ENCODE data around the gene MGAT1.

MGAT1 gene

DNA sequence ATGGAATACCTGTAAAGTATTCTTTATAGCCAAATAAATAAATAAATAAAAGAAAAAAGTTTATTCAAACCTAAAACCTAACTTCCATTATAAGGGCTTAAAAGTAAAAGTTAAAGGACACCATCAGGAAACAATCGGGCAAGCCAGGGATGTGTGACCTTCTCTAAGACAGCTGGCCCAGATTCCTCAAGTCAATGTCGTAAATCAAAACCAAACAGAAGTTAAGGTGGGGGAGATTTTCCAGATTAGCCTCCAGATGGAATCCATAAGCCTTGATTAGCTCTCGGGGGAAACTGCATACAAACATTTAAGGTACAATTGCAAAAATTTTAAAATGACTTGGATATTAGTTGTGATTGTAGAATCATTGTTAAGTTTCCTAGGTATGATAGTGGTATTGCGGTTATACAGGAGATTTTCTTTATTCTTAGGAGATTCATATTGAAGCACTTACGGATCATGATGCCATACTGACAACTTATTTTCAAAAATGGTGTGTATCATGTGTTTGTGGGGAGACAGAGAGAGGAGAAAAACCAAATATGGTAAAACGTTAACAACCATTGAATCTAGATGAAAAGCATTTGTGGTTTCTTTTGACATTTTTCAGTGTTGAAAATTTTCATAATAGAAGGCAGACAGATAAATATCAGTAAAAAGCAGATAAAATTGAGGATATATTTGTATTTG lies 21.5 kb upstream of the MGAT1 start:
- peak in 1 of 5 experiments; percentile 51 for DNase-seq

DNA sequence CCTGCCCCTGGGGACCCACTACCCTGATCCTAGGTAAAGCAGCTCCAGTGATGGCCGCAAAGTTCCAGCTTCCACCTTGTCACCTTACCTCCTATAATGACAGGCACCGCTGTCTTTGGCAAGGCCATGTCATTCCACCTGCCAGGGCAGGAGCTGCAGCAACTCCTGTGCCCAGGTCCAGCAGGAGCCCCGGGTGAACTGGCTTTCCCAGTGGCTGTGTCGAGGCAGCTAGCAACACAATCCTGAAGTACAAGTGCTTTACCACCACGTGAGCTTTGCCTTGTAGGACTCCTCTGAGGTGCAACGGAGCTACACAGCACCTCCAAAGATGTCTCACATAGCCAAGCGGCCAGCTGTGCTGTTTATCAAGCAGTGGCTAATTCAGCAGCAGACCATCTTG lies 20.7 kb upstream of the MGAT1 start:
- DNase-seq: no peak

DNA sequence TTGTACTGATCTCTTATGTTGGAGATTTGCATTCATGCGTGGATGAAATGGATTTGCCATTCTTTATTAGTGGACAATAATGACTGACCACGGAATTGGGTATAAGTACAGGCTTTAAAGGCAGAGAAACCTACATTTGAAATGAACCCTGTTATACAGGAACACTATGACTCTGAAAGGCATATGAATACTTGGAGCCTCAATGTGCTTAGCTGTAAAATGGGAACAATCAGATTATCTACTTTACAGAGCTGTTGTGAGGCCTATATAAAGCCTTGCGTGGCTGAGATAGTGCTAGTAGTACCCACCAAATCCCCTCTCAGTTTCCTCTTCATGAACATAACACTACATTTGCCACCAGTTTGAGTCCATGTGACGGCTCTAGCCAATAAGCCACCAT lies 18.9 kb upstream of the MGAT1 start:
- no peak for DNase-seq

DNA sequence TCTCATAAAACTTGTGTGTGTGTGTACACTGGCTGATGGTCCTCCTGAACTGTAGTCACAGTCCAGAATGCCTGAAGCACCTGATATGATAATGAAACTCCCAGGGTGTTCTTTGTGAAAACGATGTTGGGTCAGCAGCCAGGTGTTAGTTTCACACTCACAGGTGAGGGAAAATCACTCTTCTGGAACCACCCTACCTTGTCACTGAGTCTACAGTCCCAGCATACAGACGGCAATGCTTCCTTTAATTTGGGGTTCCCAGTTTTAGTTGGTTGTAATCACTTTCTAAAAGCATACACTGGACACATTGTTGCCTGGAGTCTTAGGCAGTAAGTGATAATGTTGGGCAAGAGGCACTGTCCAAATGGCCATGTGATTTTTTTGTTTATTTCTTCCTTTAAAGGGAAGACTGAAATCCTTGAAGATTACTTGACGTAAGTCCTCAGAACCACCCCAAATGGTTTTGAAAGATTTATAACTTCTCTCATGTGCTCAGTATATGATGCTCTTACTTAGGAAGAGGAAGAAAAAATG lies 18.2 kb upstream of the MGAT1 start:
- DNase-seq: no peak

DNA sequence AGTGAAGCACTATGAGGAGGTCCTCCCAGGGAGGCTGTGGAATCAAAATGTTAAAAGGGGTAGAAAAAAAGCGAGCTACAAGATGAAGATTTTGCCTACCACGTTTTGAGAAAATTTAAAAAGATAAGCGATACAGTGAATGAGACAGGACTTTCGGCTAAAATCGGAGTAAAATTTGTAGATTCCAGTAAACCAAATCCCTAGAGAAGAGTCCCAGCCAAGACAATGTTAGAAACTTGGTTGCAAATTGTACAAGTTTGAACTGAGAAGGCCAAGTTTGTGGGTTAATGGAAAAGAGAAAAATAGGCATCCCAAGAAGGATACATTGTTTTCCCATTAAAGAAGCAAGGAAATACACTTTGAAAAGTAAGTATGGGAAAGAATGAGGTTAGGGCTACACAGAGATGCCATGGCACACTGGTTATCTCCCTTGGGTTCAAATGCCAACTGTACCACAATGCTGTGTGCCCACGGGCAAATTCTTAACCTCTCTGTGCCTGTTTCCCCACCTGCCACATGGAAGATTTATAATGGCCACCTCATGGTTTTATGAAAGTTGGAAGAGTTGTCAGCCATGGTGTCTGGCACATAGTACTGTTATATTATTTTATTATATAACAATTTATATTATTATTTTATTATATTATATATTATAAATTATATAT lies 16.2 kb upstream of the MGAT1 start:
- DNase-seq: no peak

DNA sequence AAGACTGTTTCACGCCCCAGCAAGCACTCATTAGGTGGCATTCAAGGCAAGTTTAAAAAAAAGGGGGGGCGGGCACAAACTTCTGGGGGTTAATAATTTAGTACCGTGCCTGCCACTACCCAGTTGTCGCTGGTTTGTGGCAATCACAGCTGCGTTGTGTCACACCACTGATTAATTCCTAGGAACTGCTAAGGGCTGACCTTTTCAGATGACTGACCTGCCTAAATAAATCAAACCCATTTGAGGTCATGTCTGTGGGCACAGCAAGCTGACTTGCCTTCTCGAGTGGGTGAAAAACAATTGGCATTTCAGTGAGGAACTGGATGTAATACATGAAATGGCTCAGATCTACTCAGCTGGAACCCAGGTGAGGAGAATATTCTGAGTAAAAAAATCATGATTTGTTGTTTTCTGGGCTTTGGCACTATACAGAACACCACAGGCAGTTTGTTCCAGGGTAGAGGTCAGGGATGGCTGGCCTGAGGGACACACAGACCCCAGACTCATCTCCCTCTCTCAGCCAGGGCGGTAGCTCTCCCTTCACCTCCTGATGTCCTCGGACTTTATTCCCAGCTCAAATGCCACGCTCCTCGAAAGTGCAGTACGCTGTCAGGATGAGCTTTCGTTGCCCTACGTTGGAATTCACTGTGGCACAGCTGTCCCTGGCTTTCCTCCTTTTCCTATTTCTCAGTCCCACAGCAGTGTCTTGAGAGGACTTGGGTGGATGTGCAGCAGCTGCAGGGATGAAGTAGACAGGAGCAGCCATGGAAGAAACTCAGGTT lies 15.5 kb upstream of the MGAT1 start:
- no peak for DNase-seq

DNA sequence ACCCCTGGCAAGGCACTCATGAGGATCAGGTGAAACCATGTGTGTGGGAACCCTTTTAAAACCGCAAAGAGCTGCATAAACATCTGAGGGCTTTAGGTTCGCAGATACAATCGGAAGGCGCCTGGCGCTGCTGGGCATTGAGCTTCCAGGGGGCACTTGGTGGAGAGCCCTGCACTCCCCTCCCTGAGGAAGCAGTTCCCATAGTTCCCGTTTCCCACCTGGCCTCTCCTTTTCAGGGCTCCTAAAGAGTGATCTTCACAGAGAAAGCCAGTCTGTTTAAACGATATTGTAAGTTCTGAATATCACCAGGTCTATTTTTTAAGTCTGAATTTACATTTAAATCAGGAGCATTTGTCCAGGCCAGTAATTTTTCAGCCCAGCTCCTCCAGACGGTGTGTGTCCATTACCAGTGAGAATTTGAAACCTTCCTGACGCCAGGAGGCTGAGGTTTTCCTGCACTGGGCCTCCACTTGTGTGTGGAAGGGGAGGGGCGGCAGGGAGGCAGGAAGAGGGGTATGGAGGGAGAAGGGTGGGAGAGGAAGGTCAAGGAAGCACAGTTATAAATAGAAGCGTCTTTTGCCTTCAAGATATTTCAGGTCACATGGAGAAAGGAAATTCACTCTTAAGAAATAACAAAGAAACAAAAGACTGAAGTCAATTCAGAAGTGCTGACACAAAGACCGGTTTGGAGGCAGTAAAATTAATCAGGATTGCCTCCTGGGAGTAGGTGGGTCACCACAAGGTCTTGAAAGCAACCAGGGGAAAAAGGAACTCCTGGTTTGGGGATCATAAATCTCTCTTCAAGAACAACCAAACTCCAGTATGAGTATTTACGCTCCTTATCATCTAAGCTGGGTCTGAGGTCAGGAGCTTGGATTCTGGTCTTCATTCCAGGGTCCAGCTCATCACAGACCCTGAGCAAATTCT lies 14.3 kb upstream of the MGAT1 start:
- peak in 1 of 5 experiments; percentile 49 for DNase-seq

DNA sequence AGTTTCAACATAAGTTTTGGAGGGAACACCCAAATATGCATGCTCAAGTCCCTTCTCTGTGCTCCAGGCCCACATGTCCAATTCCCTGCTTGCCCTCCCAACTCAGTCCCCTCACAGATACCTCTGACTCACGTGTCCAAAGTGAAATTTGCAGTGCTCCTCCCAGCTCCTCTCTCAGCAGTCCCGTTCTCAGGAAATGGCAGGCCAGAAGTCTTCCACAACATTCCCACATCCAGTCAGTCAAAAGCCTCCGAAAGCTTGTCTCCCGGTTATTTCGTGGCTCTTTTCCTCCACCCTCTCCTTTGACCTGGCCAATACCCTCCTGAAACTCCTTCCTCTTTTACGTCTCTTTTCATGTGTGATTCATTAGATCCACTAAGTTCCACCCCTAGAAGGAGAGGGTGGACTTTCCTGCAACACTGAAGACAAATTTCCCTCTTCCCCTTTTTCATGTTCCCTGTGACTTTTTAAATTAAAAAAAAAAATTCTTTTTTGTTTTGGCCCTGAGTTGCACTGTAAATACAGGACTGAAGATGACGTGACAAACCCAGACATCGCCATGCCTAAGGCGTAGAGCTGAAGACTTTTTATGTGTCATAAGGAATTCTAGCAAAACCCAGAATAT lies 12.8 kb upstream of the MGAT1 start:
- no peak for DNase-seq

DNA sequence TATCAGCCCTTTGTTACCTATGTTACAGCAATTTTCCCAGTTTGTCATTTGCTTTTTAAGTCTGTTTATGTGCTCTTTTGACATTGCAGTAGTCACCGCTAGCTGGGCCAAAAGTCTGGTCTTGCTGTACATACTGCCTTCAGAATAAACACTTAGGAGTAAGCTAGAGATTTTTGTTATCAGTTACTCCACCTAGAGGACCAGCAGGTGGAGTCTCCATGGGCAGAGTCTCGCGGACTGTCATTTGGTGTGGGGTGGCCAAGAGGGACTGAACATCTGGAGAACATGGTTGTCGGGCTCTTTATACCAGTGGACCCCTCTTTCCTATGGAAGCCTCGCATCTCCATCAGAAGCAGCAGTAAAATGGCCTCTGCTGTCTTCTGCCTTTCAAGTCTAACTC lies 10.8 kb upstream of the MGAT1 start:
- DNase-seq: no peak

DNA sequence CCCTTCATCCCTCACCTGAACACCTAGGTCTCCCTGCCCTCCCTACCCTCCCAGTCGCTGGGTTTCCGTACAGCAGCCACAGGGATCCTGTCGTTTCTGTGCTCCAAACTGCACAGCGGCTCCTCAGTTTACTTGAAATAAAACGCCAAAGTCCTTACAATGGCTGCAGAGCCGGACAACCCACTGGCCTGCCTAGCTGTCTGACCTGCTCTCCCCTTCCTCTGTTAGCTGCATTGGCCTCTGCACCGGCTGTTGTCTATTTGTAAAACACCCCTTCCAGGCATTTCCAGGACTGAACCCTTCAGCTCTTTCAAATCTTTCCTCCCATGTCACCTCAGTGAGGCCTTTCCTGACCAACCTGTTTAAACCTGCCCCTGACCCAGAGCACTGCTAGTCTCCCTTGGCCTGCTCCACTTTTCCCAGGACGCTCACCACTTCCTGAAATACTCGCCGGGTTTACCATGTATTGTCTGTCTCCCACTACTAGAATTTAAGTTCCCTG lies 9.1 kb upstream of the MGAT1 start:
- DNase-seq: no peak

DNA sequence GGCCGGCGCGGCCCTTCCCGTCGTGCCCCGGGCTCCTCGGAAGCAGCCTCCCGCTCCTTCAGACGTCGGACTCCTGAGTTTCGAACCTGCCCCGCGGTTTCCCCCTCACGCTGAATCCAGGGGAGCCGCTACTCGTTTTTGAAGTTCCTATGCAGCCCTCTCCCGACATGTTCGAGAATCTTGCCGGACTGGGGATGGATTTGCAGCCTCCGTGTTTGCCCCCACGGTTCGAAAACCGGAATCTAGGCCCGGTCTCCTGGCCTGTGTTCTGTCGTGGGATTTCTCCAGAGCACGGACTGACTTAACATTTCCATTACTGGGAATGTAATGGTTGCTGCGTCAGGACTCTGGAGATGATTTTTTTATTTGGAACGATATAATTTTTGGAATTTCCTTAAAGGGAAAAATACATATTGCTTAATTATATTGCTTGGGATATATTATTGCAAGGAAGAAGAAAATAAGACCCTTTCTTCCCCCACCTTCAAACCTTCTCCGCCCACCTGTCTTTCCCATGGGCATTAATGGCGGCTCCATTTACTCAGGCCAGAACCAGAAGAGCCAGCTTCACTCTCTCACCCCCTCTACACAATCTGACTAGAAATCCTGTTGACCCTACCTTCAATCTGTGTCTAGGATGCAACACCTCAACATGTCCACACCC lies 8.5 kb upstream of the MGAT1 start:
- no peak for DNase-seq

DNA sequence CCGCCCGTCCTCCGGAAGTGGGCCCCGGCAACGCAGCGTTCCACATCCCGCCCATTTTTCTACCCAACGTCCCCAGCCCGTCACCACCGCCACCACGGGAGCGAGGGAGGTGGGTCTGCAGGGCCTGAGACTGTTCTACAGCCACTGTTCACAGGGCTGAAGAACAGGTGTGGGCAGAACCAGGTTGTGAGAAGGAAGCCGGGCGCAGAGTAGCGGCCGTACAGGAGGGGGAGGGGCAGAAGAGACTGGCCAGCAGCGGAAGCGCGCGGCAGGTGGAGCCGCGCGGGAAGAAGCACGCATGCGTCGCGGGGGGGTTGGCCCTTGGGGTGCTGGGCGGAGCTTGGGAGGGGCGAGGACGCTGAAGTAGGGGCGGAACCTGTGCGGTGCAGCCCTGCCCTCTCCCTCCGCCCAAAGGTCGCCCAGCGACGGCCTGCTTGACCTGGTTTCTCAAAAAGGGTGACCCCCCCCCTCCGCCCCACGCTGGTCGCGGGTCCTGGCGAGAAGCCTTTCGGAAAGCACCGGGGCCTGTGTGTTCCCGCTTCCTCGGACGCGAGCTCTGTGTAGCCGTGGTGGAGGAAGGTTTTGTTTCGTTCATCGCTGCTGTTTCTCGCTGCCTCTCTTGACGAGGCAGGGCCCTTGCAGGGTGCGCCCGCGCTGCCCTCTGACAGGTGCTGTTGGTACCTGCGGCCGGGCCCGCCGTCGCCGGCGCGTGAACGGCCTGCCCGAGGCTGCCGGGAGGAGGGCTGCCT lies 7.8 kb upstream of the MGAT1 start:
- DNase-seq: peak; percentile 92 to 98 (median 95)

DNA sequence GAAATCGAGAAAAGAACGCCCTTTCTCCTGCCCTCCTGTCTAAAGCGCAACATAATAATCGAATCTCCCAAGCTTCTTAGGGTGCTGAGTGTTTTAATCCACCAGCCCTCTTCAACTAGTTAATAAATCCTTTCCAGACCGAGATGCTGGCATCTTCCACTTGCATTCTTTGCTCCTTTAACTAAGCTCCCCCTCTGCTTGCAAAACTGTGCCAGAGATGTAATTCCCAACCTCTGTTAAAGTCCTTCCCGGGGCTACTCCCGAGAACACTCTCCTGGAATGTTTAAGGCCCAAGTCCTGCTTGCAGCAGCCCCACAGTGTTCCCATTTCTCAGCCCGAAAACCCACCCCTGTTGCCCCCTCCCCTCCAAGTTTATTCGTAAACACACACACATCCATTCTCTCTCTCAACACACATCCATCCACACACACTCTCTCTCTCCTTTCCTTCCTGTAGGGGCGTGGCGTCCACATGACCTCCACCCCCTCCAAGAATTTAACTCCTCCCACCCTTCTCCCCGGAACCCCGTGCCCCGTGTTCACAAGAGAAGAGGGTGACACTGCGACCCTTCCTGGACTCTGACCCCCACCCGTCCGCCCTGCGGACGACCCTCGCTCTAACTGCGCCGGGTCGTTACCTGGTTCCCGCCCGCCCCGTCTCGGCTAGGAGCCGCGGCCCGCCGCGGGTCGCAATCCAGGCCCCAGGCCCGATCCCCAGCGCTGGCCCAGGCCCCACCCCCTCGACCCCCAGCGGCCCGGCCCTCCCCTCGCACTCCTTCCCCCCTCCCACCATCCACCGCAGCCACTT lies 7.0 kb upstream of the MGAT1 start:
- peak; percentile 62 to 97 (median 83) for DNase-seq

DNA sequence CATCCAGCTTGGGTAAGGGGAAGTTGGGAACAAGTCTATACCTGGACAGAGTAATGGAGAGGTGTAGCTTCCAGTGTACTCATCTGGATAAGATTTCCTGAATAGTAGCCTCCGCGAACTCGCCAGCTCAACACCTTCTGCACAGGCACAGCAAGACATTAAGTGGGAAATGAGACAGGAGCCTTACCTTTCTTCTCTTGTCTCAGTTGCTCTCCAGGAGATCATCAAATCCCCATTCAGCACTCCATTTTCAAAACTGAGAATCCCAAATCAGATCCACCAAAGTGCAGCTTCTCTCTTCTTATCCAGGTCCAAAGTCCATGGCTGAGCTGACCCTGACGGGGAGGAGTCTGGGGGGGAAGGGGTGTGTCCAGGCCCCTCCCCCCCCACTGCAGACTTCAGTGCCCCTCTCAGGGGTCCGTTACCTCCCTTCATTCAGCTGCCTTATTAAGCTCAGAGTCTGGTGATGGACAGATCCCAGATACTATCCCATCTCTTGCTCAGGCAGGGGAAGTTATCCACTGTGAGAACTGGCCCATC lies 5.9 kb upstream of the MGAT1 start:
- DNase-seq: no peak

DNA sequence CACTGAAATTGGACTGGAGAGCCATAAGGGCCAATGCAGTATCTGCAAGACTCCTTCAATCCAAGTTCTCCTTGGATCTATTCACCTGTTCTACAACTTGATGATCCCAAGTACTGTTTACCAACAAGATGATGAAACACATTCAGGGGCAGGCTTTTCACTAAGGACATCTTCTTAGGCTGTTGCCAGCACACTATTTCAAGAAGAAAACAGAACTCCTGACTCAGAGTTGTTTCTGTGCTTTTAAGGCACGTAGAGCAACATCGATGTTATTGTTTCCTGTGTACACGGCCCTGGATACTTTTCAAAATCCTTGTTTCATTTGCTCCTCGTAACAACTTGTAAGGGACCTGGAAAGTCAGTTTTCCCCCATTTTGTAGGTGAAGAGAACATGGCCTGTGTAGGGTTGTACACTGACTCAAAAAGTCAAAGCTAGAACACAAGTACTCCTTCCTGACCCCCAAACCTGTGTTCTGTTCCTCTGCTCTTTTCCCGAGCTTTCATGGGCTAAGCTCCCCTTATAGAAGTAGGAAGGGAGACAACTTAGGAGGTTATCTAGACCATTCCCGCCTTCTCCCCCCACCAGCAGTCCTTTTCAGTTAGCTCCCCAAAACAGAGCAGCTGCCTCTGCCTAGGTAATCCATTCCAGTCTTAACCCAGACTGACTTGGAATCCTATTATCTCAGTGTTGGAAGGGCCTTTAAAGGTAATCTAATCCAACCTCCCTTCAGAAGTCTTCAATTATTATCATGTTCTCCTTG lies 5.2 kb upstream of the MGAT1 start:
- no peak for DNase-seq

DNA sequence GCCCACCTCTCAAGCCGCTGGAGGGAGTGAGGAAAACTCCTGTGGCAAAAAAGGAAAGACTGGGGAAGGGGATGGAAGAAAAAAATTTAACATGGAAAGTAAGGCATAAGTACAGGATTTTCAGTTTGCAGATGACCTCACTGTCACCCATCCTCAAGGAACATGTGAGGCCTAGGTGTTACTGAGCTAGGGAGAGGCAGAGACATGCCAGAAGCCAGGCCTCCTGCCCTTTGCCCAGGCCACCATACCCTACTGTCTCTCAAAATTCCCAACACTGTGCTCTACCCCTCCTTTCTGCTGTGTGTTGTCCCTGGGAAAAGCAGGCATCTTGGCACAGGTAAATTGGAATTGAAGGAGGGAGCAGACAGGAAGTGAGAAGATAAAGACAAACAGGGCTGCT lies 4.4 kb upstream of the MGAT1 start:
- no peak for DNase-seq

DNA sequence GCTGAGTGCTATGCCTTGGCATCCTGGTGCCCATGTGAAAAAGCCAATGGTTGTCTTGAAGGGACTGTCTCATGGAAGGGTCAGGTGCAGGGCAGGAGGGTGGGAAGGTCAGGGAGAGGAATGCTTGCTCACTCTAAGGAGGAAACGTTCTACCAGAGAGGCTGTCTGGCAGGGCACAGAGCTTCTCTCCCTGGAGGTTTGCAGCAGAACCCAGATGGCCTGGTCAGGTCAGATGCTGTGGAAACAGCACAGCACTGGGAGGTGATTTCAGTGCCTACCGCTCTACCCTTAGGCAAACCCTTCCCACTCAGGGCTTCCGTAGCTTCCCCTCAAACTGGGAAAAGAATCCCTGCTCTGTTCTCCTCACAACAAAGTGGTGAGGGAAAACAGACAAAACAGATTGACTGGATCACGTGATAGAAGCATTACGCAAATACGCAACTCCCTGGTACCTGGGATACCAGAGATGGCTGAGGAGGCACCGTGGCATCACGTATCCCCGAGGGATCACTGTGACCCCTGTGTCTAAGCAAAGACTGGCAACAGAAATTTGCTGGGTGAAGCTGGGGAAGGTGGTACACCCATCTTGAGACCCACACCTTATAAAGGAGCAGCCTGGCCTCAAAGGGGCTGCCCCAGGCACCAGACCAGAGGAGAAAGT lies 3.9 kb upstream of the MGAT1 start:
- DNase-seq: no peak

DNA sequence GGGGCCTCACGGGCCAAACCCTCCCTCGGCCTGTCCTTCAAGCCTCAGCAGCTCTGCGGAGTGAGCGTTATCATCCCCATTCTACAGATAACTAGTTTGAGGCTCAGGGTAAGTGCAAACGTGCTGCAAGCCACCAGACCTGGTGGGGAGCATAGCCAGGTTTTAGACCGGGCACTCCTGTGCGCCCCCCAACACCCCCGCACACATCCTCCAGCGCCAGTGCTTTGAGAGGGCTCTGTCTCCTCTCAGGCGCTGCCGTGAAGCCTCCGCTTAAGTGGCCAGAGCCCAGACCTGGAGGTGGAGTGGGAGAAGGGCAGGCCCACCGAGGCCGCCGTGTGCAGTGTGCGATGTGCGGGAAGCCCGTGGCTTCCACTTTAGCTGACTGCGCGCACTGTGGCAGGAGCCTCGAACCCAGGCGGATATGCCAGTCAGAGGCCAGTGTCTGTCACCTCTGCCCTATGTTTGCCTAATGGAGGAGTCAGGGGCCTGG lies 1.6 kb upstream of the MGAT1 start:
- DNase-seq: peak in 2 of 5 experiments; percentile 49 to 65
